PC-3 (cell line): ENCODE results near the gene LMAN2L. TPM values are rescaled to one million over a fixed set of nuclear protein-coding genes. Genes with fewer than 3 reads are reported as not detected.

Source experiments
- ATAC-seq: fragments of 200-7000 bp; cut with Tn5 transposase; 2 replicates; pipeline ENCODE4 v1.9.1; 2020; ENCODE audit warnings: mild to moderate bottlenecking, moderate library complexity
- BruUV-seq: library from RNA; stranded (reverse); fragments of 400-500 nt; replicated peaks from 2 replicates; lab custom pipeline; 2021; lab: Mats Ljungman, UMichigan
- CTCF ChIA-PET: fragments of 300-600 bp; sonication (Branson Sonifier 250); formaldehyde crosslinking; loops from one replicate; lab custom pipeline; 2022; ENCODE audit warnings: antibody characterized with exemption; lab: Charles Lee
- POLR2A ChIA-PET: fragments of 300-600 bp; sonication (Branson Sonifier 250); formaldehyde crosslinking; loops from one replicate; lab custom pipeline; 2022; ENCODE audit warnings: antibody characterized with exemption; ENCODE audit not compliant: unreplicated experiment; lab: Charles Lee
- DNase-seq: peaks from one replicate; pipeline ENCODE4 v3.0.0-alpha.2; 2015
- H2AFZ ChIP-seq: fragments of 300-600 bp; sonication (generic); 2 replicates; pipeline ENCODE4 v1.6.0; 2016; ENCODE audit warnings: antibody characterized with exemption, low read length
- H3F3A ChIP-seq: fragments of 300-600 bp; sonication (generic); one replicate; pipeline ENCODE4 v1.6.0; 2017; ENCODE audit warnings: antibody characterized with exemption, low read length, control low read depth, mild to moderate bottlenecking; ENCODE audit not compliant: unreplicated experiment
- H3K27ac ChIP-seq: fragments of 300-600 bp; sonication (generic); 2 replicates; pipeline ENCODE4 v1.5.1; 2016; ENCODE audit warnings: mild to moderate bottlenecking, low read length
- H3K27me3 ChIP-seq: fragments of 300-600 bp; sonication (generic); 2 replicates; pipeline ENCODE4 v1.6.1; 2016; ENCODE audit warnings: low read length, mixed read lengths
- H3K36me3 ChIP-seq: fragments of 300-600 bp; sonication (generic); 2 replicates; pipeline ENCODE4 v1.6.1; 2016; ENCODE audit warnings: low read depth, mixed run types, low read length, mixed read lengths
- H3K4me1 ChIP-seq: fragments of 300-600 bp; sonication (generic); 2 replicates; pipeline ENCODE4 v1.5.1; 2016; ENCODE audit warnings: low read length; ENCODE audit not compliant: insufficient read depth
- H3K4me2 ChIP-seq: fragments of 300-600 bp; sonication (generic); 2 replicates; pipeline ENCODE4 v1.6.0; 2016; ENCODE audit warnings: low read length
- H3K4me3 ChIP-seq: fragments of 300-600 bp; sonication (generic); 2 replicates; pipeline ENCODE4 v1.5.1; 2016; ENCODE audit warnings: mild to moderate bottlenecking, low read length, mixed read lengths
- H3K79me2 ChIP-seq: fragments of 300-600 bp; sonication (generic); 2 replicates; pipeline ENCODE4 v1.6.1; 2017; ENCODE audit warnings: low read length, mixed read lengths
- H3K9ac ChIP-seq: fragments of 300-600 bp; sonication (generic); 2 replicates; pipeline ENCODE4 v1.6.0; 2016; ENCODE audit warnings: mild to moderate bottlenecking, low read length
- H3K9me2 ChIP-seq: fragments of 300-600 bp; sonication (generic); replicated peaks from 2 replicates; pipeline ENCODE4 v1.6.1; 2016; ENCODE audit warnings: mixed run types, low read length, mixed read lengths
- H3K9me3 ChIP-seq: fragments of 300-600 bp; sonication (generic); 2 replicates; pipeline ENCODE4 v1.6.1; 2016; ENCODE audit warnings: low read length, mixed read lengths
- H4K20me1 ChIP-seq: fragments of 300-600 bp; sonication (generic); 2 replicates; pipeline ENCODE4 v1.6.1; 2016; ENCODE audit warnings: low read length, mixed read lengths
- EZH2 ChIP-seq: fragments of 300-600 bp; sonication (generic); IDR thresholded peaks from one replicate; pipeline ENCODE4 v1.6.1; 2017; ENCODE audit warnings: antibody characterized with exemption, mild to moderate bottlenecking, low read length; ENCODE audit not compliant: unreplicated experiment
- EZH2phosphoT487 ChIP-seq: fragments of 300-600 bp; sonication (generic); IDR thresholded peaks from 2 replicates; pipeline ENCODE4 v1.6.1; 2018; ENCODE audit warnings: mild to moderate bottlenecking, antibody characterized with exemption, low read length, borderline replicate concordance
- intact Hi-C: fragments of 100-400 bp; cut with micrococcal nuclease; formaldehyde crosslinking; loops from 2 replicates; pipeline ENCODE4 v1.9.0; 2023
- total RNA-seq: library from RNA; depleted of rRNA; stranded (reverse); fragments of >200 nt; gene quantifications from 2 replicates; pipeline ENCODE4 v1.2.3, GENCODE V29; 2014
- TF ChIP-seq, protein P1 (sequence below): fragments of 300-600 bp; sonication (generic); conservative IDR thresholded peaks from 2 replicates; pipeline ENCODE4 v1.5.1; 2017; ENCODE audit warnings: antibody characterized with exemption, low read depth, mild to moderate bottlenecking, low read length

Gene LMAN2L
- total RNA-seq, 1 experiment from 2014 or later: 27.8 TPM

DNA sequence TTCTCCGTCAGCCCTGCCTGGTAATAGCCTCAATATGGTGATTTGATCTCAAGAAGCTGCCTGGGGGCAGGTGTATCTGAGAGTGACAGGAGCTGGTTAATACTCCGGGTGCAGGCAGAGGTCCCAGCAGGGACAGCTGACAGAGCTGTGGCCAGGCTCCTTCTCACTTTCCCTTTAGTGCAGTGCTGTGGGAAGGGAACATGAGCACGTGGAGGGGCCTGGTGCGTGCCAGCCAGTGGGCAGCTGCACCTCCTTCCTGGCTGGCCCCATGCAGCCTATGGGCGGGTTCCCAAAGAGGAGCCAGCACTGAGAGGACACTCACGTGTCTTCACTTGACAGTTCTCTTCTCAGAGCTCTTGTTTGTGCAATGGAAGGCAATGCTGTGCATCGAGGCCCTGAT, 29.9 kb upstream of the LMAN2L start:
- TF ChIP-seq EZH2phosphoT487: no peak
- no peak for TF ChIP-seq EZH2
- TF ChIP-seq, protein P1, sequence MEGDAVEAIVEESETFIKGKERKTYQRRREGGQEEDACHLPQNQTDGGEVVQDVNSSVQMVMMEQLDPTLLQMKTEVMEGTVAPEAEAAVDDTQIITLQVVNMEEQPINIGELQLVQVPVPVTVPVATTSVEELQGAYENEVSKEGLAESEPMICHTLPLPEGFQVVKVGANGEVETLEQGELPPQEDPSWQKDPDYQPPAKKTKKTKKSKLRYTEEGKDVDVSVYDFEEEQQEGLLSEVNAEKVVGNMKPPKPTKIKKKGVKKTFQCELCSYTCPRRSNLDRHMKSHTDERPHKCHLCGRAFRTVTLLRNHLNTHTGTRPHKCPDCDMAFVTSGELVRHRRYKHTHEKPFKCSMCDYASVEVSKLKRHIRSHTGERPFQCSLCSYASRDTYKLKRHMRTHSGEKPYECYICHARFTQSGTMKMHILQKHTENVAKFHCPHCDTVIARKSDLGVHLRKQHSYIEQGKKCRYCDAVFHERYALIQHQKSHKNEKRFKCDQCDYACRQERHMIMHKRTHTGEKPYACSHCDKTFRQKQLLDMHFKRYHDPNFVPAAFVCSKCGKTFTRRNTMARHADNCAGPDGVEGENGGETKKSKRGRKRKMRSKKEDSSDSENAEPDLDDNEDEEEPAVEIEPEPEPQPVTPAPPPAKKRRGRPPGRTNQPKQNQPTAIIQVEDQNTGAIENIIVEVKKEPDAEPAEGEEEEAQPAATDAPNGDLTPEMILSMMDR: no peak
- no peaks in the 10 kb centered on the region for H3K27me3 ChIP-seq
- H3K9me2 ChIP-seq: no peaks in the 10 kb centered on the region
- H3K27ac ChIP-seq: no peak overlapping the region
- H3K9ac ChIP-seq: no peak overlapping the region
- no peak for DNase-seq
- CTCF ChIA-PET: no interaction called here
- BruUV-seq: no TSS peak
- H3K36me3 ChIP-seq: no peaks in the 10 kb centered on the region
- H3K79me2 ChIP-seq: peaks cover 52% of the 10 kb centered on the region
- POLR2A ChIA-PET: no interaction called here
- no peaks in the 10 kb centered on the region for H4K20me1 ChIP-seq
- peaks cover 35% of the 10 kb centered on the region for H3K4me1 ChIP-seq
- H2AFZ ChIP-seq: no peak overlapping the region
- no peaks in the 10 kb centered on the region for H3F3A ChIP-seq
- no peak overlapping the region for H3K4me2 ChIP-seq
- H3K4me3 ChIP-seq: no peak overlapping the region
- intact Hi-C loops: no loop called here
- H3K9me3 ChIP-seq: no peaks in the 10 kb centered on the region
- no peak for ATAC-seq

DNA sequence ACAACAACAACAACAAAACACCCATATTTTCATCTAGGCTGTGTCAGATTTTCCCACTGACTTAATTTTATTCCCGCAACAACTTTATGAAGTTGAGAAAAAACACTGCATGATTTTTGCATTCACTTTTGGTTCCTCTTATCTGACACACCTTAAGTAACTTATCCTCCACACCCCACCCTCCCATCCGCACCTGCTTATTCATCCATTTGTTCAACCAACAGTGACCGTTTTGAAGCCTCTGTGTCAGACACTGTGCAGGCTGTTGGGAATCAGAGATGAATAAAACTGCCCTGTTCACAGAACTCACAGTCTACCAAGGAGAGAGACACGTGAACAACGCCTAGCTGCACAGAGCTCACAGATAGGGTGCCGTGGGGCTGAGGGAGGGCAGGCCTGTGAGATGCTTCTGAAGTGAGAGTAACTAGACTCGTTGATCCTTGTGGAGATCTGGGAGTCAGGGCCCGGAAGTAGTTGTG, 28.3 kb upstream of the LMAN2L start:
- intact Hi-C loops: no loop called here
- POLR2A ChIA-PET: no interaction called here
- peak overlapping the region; percentile 26 for H3K27ac ChIP-seq
- H3K9ac ChIP-seq: no peak overlapping the region
- no peak overlapping the region for H2AFZ ChIP-seq
- no peaks in the 10 kb centered on the region for H3K9me3 ChIP-seq
- peaks cover 69% of the 10 kb centered on the region for H3K79me2 ChIP-seq
- peak; percentile 72 for DNase-seq
- no peaks in the 10 kb centered on the region for H3K9me2 ChIP-seq
- BruUV-seq: no TSS peak
- H3K4me2 ChIP-seq: peak overlapping the region; percentile 58
- H3K4me3 ChIP-seq: peak overlapping the region; percentile 25; the same call in 1 of the 2 replicates
- H3K36me3 ChIP-seq: no peaks in the 10 kb centered on the region
- no peaks in the 10 kb centered on the region for H3F3A ChIP-seq
- CTCF ChIA-PET: interaction anchor here (0.8 kb wide), 1 partner anchor 32 kb away, joined by 3 read pairs; no protein-coding TSS in a partner anchor
- TF ChIP-seq, protein P1: no peak
- no peak for TF ChIP-seq EZH2phosphoT487
- no peak for TF ChIP-seq EZH2
- peaks cover 52% of the 10 kb centered on the region for H3K4me1 ChIP-seq
- peaks cover 9% of the 10 kb centered on the region; the same call in 1 of the 2 replicates for H4K20me1 ChIP-seq
- no peaks in the 10 kb centered on the region for H3K27me3 ChIP-seq
- peak; percentile 45 for ATAC-seq

DNA sequence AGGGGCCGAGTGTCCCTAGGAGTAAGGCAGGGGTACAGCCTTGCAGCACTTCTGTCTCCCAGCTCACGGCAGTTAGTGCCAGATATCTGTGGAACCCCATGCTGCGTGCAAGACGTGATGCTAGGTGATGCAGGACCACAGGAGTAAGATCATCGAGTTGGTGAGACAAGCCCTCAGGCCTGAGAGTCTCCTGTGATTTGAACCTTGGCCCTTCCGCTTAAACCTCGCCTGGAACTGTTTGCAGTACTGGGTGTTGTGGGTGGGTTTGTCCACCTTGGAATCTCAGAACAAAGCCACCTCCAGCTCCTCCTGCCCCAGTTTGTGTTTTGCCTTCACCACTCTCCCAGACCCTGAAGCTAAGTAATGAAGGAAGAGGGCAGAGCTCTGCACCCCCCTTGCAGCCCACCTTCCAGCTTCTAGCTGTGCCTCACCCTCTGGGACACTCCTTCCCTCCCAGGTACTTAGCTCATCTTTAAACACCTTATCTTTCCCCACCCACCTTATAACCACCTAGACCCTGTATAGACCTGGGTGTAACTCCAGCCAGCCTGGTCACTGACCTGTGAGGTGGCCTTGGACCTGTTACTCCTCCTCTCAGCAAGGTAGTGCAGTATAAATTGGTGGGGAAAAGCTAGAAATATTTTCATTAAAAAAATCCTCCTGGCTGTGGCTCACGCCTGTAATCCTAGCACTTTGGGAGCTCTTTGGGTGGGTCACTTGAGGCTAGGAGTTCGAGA, 27.4 kb upstream of the LMAN2L start:
- H2AFZ ChIP-seq: no peak overlapping the region
- ChIA-PET CTCF (interaction anchor here (0.8 kb wide), 1 partner anchor 33 kb away, joined by 3 read pairs; no protein-coding TSS in a partner anchor), POLR2A (no interaction called here)
- BruUV-seq: no TSS peak
- peaks cover 76% of the 10 kb centered on the region for H3K79me2 ChIP-seq
- no peaks in the 10 kb centered on the region for H3K36me3 ChIP-seq
- H3K4me2 ChIP-seq: peak overlapping the region; percentile 58; the same call in 1 of the 2 replicates
- no peaks in the 10 kb centered on the region for H3K9me2 ChIP-seq
- peaks cover 60% of the 10 kb centered on the region for H3K4me1 ChIP-seq
- intact Hi-C loops: no loop called here
- TF ChIP-seq EZH2 (no peak), EZH2phosphoT487 (no peak)
- TF ChIP-seq, protein P1: no peak
- no peaks in the 10 kb centered on the region for H3K27me3 ChIP-seq
- H4K20me1 ChIP-seq: peaks cover 10% of the 10 kb centered on the region; the same call in 1 of the 2 replicates
- no peaks in the 10 kb centered on the region for H3K9me3 ChIP-seq
- H3K4me3 ChIP-seq: no peak overlapping the region
- no peak for DNase-seq
- H3K9ac ChIP-seq: no peak overlapping the region
- ATAC-seq: no peak
- H3F3A ChIP-seq: no peaks in the 10 kb centered on the region
- no peak overlapping the region for H3K27ac ChIP-seq
